Endothelial cell (in vitro differentiated cells): ENCODE results near the gene NRXN3. TPM values are rescaled to one million over a fixed set of nuclear protein-coding genes. Genes with fewer than 3 reads are reported as not detected.

ENCODE experiments used
- DNase-seq: peaks from one replicate; pipeline ENCODE4 v3.0.0; 2021; ENCODE audit warnings: low spot score
- H3K27ac Mint-ChIP-seq: one replicate; pipeline ENCODE4 v1.8.0; 2021; ENCODE audit warnings: mixed read lengths, inconsistent platforms; ENCODE audit not compliant: unreplicated experiment
- H3K27me3 Mint-ChIP-seq: one replicate; pipeline ENCODE4 v1.8.0; 2021; ENCODE audit warnings: mild to moderate bottlenecking, moderate library complexity, mixed read lengths, inconsistent platforms; ENCODE audit not compliant: unreplicated experiment
- H3K36me3 Mint-ChIP-seq: one replicate; pipeline ENCODE4 v1.8.0; 2021; ENCODE audit warnings: mild to moderate bottlenecking, low read depth, mixed read lengths, inconsistent platforms; ENCODE audit not compliant: unreplicated experiment
- H3K4me1 Mint-ChIP-seq: one replicate; pipeline ENCODE4 v1.8.0; 2021; ENCODE audit warnings: mild to moderate bottlenecking, mixed read lengths, inconsistent platforms; ENCODE audit not compliant: unreplicated experiment
- H3K4me3 Mint-ChIP-seq: one replicate; pipeline ENCODE4 v1.8.0; 2021; ENCODE audit warnings: mild to moderate bottlenecking, mixed read lengths, inconsistent platforms; ENCODE audit not compliant: unreplicated experiment
- H3K9me3 Mint-ChIP-seq: one replicate; pipeline ENCODE4 v1.8.0; 2021; ENCODE audit warnings: mixed read lengths, inconsistent platforms; ENCODE audit not compliant: unreplicated experiment
- total RNA-seq: library from RNA; stranded (reverse); fragmentation: NEBNext Ultra II Directional; extraction: Animal tissue kit (Norgen Biotek cat#: 25700); gene quantifications from one replicate; pipeline ENCODE4 v1.2.1, GENCODE V29; 2021; ENCODE audit not compliant: unreplicated experiment
- TF ChIP-seq, protein P1 (sequence below): fragments of 200-600 bp; sonication (generic); IDR thresholded peaks from one replicate; pipeline ENCODE4 v1.5.0; 2021; ENCODE audit warnings: antibody characterized with exemption; ENCODE audit not compliant: unreplicated experiment

The NRXN3 gene
- total RNA-seq, 1 donor from 2014 or later, result 2.3 TPM

DNA sequence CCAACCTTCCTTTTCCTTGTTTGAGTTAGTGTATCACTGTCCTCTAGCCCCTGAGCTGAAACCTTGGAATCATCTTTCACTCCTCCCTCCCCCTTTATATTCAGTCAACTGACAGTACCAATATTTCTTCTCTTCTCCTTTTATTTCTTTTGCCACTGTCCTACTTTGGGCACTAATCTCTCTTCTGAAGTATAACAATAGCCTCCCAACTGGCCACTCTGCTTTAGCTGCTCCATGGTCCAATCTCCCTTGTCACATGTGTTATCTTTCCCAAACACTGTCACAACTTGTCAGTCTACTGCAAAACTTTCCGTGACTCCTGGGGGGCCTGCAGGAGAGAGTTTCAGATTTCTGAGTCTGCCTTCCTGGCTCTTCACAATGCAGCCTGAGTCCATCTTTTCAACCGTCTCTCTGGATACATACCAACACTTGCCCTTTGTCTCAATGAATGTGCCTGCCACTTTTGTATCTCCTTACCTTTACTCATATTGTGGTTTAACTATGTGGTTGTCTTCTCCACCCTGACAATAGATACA lies 1570.0 kb downstream of the NRXN3 start:
- Mint-ChIP-seq H3K27ac (peak overlapping the region; percentile 11), H3K4me1 (peaks cover 9% of the 10 kb centered on the region), H3K27me3 (peaks cover 2% of the 10 kb centered on the region), H3K36me3 (peaks cover 5% of the 10 kb centered on the region), H3K9me3 (peaks cover 5% of the 10 kb centered on the region), H3K4me3 (no peak overlapping the region)
- TF ChIP-seq, protein P1, sequence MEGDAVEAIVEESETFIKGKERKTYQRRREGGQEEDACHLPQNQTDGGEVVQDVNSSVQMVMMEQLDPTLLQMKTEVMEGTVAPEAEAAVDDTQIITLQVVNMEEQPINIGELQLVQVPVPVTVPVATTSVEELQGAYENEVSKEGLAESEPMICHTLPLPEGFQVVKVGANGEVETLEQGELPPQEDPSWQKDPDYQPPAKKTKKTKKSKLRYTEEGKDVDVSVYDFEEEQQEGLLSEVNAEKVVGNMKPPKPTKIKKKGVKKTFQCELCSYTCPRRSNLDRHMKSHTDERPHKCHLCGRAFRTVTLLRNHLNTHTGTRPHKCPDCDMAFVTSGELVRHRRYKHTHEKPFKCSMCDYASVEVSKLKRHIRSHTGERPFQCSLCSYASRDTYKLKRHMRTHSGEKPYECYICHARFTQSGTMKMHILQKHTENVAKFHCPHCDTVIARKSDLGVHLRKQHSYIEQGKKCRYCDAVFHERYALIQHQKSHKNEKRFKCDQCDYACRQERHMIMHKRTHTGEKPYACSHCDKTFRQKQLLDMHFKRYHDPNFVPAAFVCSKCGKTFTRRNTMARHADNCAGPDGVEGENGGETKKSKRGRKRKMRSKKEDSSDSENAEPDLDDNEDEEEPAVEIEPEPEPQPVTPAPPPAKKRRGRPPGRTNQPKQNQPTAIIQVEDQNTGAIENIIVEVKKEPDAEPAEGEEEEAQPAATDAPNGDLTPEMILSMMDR, result no peak
- DNase-seq, result peak; percentile 7

DNA sequence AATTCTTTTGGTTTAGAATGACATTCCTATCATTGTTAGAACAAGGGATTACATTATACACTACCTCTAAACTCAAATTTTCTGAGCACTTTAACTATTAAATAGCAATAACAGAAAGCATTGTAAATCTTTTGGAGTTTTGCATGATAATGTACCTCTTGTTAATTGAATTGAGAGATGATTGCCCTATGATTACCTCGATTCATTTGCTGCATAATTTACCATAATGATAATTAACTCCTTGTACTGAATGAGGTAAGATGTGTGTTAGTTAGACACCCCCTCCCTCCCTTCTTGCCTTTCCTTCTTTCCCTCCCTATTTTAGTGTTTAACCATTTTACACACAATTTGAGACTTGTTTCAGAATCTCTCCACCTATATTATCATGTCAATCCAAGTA lies 1572.0 kb downstream of the NRXN3 start:
- Mint-ChIP-seq H3K27me3 (peaks cover 2% of the 10 kb centered on the region), H3K4me3 (no peak overlapping the region), H3K9me3 (no peaks in the 10 kb centered on the region), H3K4me1 (peaks cover 9% of the 10 kb centered on the region), H3K27ac (no peak overlapping the region), H3K36me3 (peaks cover 5% of the 10 kb centered on the region)
- DNase-seq, result no peak
- TF ChIP-seq, protein P1, result no peak

DNA sequence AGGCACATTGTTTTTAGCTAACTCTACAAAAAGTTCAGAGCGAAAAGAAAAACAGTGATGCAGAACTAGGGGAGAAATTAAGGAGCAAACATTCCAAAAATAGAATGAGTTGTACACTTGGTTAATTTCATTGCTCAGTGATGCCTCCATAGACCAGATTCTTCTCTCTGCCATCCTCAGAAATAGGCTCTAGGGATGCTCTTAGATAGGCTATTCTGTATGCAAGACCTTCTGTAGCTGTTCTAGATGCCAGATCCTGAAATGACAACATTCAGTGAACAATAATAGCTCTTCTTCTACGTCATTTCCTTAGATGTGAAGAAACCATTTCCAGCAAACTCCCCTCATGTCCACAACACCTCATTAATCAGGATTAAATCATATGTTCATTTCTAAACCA lies 1574.9 kb downstream of the NRXN3 start:
- no peak overlapping the region for H3K27ac Mint-ChIP-seq
- H3K27me3 Mint-ChIP-seq, result peaks cover under 1% of the 10 kb centered on the region
- DNase-seq, result no peak
- TF ChIP-seq, protein P1, result no peak
- peaks cover 2% of the 10 kb centered on the region for H3K36me3 Mint-ChIP-seq
- peaks cover 4% of the 10 kb centered on the region for H3K4me1 Mint-ChIP-seq
- no peaks in the 10 kb centered on the region for H3K9me3 Mint-ChIP-seq
- H3K4me3 Mint-ChIP-seq, result no peak overlapping the region

DNA sequence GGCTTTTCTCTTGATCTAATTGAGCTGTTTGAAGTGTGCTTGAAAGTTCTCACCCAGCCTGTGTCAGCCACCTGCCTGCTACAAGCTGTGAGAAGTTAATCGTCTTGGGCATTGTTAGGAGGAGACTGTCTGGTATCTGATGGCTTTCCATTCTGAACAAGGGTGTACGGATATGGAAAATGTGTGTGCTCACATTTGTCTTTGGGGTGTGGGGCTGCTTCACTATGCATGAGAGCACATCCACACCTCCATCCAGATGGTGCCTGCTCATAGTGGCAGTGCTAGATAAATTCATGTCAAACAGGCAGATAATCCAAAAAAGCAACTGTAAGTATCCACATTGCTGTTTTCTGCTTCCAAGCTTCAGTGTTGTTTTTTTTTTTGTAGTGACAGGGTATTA lies 1578.9 kb downstream of the NRXN3 start:
- Mint-ChIP-seq H3K27me3 (no peaks in the 10 kb centered on the region), H3K27ac (no peak overlapping the region), H3K36me3 (no peaks in the 10 kb centered on the region), H3K4me3 (no peak overlapping the region), H3K4me1 (no peaks in the 10 kb centered on the region), H3K9me3 (no peaks in the 10 kb centered on the region)
- TF ChIP-seq, protein P1, result no peak
- DNase-seq, result no peak

DNA sequence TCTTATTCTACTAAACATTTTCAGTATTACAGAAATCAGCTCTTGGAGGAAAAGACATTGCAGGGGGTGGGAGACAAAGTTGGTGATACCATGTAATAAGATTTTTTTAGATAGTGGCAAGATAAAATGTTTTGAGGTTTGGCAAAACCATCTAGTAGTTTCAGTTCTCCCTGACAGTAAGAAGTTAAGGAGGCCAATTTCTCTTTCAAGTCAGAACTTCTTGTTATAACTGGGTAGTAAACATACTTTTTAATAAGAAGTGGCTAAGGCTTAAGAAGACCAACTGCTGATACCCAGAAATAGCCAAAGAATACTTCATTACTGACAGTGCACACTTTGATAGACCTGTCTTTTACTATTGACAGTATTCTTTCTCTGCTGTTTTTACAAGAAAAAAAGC lies 1588.8 kb downstream of the NRXN3 start:
- no peak overlapping the region for H3K4me3 Mint-ChIP-seq
- no peak overlapping the region for H3K27ac Mint-ChIP-seq
- H3K27me3 Mint-ChIP-seq, result no peaks in the 10 kb centered on the region
- no peaks in the 10 kb centered on the region for H3K9me3 Mint-ChIP-seq
- H3K36me3 Mint-ChIP-seq, result no peaks in the 10 kb centered on the region
- TF ChIP-seq, protein P1, result no peak
- no peaks in the 10 kb centered on the region for H3K4me1 Mint-ChIP-seq
- DNase-seq, result no peak
